Loucy (cell line): ENCODE results near the gene LACTB.

ENCODE experiments used
- H2AFZ ChIP-seq: fragments of 200-600 bp; sonication (generic); 2 replicates; pipeline ENCODE4 v1.6.0; 2016; ENCODE audit warnings: antibody characterized with exemption, mild to moderate bottlenecking, low read length, moderate library complexity
- H3F3A ChIP-seq: fragments of 200-600 bp; 2 replicates; pipeline ENCODE4 v1.6.0; 2016; ENCODE audit warnings: antibody characterized with exemption, low read depth, mild to moderate bottlenecking
- H3K27me3 ChIP-seq: fragments of 200-600 bp; sonication (generic); 2 replicates; pipeline ENCODE4 v1.6.1; 2014; ENCODE audit warnings: low read length, mild to moderate bottlenecking; ENCODE audit not compliant: insufficient read depth, poor library complexity, severe bottlenecking
- H3K36me3 ChIP-seq: fragments of 200-600 bp; sonication (generic); 2 replicates; pipeline ENCODE4 v1.6.1; 2016; ENCODE audit warnings: low read length; ENCODE audit not compliant: insufficient read depth
- H3K4me1 ChIP-seq: fragments of 200-600 bp; sonication (generic); 2 replicates; pipeline ENCODE4 v1.5.1; 2014; ENCODE audit warnings: low read length, mild to moderate bottlenecking; ENCODE audit not compliant: insufficient read depth, poor library complexity, severe bottlenecking
- H3K4me2 ChIP-seq: fragments of 200-600 bp; sonication (generic); 2 replicates; pipeline ENCODE4 v1.6.0; 2014; ENCODE audit warnings: antibody characterized with exemption, low read length, low read depth, mild to moderate bottlenecking; ENCODE audit not compliant: poor library complexity, severe bottlenecking
- H3K4me3 ChIP-seq: fragments of 200-600 bp; sonication (generic); 2 replicates; pipeline ENCODE4 v1.5.1; 2014; ENCODE audit warnings: low read length, mild to moderate bottlenecking, mixed read lengths; ENCODE audit not compliant: poor library complexity, severe bottlenecking
- H3K79me2 ChIP-seq: fragments of 200-600 bp; sonication (generic); 2 replicates; pipeline ENCODE4 v1.6.1; 2014; ENCODE audit warnings: low read length; ENCODE audit not compliant: insufficient read depth
- H3K9ac ChIP-seq: fragments of 200-600 bp; sonication (generic); 2 replicates; pipeline ENCODE4 v1.6.0; 2014; ENCODE audit warnings: mild to moderate bottlenecking, low read depth, low read length, moderate library complexity; ENCODE audit not compliant: poor library complexity, severe bottlenecking
- H3K9me2 ChIP-seq: fragments of 200-600 bp; sonication (generic); replicated peaks from 2 replicates; pipeline ENCODE4 v1.6.1; 2016; ENCODE audit warnings: low read depth, low read length, mixed read lengths
- H3K9me3 ChIP-seq: fragments of 200-600 bp; sonication (generic); 2 replicates; pipeline ENCODE4 v1.6.1; 2014; ENCODE audit warnings: mild to moderate bottlenecking, antibody characterized with exemption, low read length, low read depth; ENCODE audit not compliant: insufficient read depth
- H4K20me1 ChIP-seq: fragments of 200-600 bp; sonication (generic); 2 replicates; pipeline ENCODE4 v1.6.0; 2014; ENCODE audit warnings: antibody characterized with exemption, low read length, mild to moderate bottlenecking; ENCODE audit not compliant: insufficient read depth, poor library complexity, severe bottlenecking
- EZH2phosphoT487 ChIP-seq: fragments of 200-600 bp; IDR thresholded peaks from 2 replicates; pipeline ENCODE4 v1.6.1; 2018; ENCODE audit warnings: antibody characterized with exemption, mild to moderate bottlenecking, moderate library complexity, borderline replicate concordance
- TF ChIP-seq, protein P1 (sequence below): fragments of 200-600 bp; sonication (generic); conservative IDR thresholded peaks from 2 replicates; pipeline ENCODE4 v1.5.1; 2014; ENCODE audit warnings: mild to moderate bottlenecking, antibody characterized with exemption, low read length

LACTB gene

DNA sequence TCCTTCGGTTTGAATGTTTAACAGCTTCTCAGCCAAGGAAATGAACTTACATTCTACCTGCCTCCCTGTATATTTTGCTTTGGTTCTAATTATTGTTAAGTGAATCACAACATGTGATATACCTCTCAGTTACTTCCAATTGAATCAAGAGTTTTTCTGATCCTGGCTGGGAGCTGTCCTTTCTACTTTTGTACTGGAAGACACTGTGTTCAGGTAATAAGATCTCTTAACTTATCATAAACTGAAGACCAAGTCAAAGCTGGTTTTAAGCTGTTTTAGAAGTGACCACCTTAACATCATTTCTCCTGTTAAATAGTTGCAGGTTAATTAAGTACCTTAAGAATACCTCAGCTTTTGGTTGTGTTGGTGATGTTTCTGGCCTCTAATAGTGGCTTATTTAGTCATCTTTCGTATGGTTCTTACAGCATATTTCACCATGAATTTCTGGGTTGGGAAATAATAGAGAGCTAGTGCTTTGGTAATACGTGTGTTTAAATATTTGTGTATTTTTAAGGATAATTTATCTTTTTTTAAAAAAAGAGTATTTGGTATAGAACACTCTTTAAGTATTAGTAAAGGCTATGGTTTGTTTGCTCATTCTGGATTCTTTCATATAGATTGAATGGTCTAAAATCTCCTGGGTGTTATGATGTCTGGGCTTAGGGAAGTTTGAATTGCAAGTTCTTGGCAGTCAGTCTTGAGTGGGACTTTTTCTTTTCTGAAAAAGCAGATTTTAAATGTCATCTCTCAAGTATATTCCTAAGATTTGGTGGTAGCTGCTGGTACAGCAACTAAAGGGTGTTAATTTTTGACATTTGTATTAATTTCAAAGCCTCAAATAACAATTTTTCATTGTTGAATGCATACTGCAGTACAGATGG is 69.3 kb downstream of the LACTB start:
- TF ChIP-seq EZH2phosphoT487, result no peak
- TF ChIP-seq, protein P1, sequence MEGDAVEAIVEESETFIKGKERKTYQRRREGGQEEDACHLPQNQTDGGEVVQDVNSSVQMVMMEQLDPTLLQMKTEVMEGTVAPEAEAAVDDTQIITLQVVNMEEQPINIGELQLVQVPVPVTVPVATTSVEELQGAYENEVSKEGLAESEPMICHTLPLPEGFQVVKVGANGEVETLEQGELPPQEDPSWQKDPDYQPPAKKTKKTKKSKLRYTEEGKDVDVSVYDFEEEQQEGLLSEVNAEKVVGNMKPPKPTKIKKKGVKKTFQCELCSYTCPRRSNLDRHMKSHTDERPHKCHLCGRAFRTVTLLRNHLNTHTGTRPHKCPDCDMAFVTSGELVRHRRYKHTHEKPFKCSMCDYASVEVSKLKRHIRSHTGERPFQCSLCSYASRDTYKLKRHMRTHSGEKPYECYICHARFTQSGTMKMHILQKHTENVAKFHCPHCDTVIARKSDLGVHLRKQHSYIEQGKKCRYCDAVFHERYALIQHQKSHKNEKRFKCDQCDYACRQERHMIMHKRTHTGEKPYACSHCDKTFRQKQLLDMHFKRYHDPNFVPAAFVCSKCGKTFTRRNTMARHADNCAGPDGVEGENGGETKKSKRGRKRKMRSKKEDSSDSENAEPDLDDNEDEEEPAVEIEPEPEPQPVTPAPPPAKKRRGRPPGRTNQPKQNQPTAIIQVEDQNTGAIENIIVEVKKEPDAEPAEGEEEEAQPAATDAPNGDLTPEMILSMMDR, result no peak
- no peaks in the 10 kb centered on the region for H3K36me3 ChIP-seq
- H4K20me1 ChIP-seq, result peaks cover 26% of the 10 kb centered on the region
- H3K4me1 ChIP-seq, result peaks cover 55% of the 10 kb centered on the region
- H3K9me2 ChIP-seq, result no peaks in the 10 kb centered on the region
- H3K9ac ChIP-seq, result peak overlapping the region; percentile 97
- H3K4me3 ChIP-seq, result peak overlapping the region; percentile 88
- H3K79me2 ChIP-seq, result peaks cover 60% of the 10 kb centered on the region
- H3K27me3 ChIP-seq, result no peaks in the 10 kb centered on the region
- peak overlapping the region; percentile 74 for H3K4me2 ChIP-seq
- no peak overlapping the region for H2AFZ ChIP-seq
- H3K9me3 ChIP-seq, result no peaks in the 10 kb centered on the region
- peaks cover 9% of the 10 kb centered on the region for H3F3A ChIP-seq
